Adipocyte (in vitro differentiated cells): Measurements from ENCODE around the gene EGFR.

Source experiments
- DNase-seq: peaks from one replicate; pipeline ENCODE4 v3.0.0-alpha.2; 2015; ENCODE audit warnings: low read depth
- H3K27me3 ChIP-seq: replicated peaks from 2 replicates; pipeline ENCODE4 v1.7.0; 2013; ENCODE audit warnings: mild to moderate bottlenecking, low read length, moderate library complexity; ENCODE audit not compliant: control insufficient read depth, insufficient read depth
- H3K36me3 ChIP-seq: 2 replicates; pipeline ENCODE4 v1.7.0; 2013; ENCODE audit warnings: low read length, mild to moderate bottlenecking, moderate library complexity; ENCODE audit not compliant: control insufficient read depth, insufficient read depth, severe bottlenecking
- H3K4me1 ChIP-seq: 2 replicates; pipeline ENCODE4 v1.7.0; 2013; ENCODE audit warnings: mild to moderate bottlenecking, low read length, moderate library complexity; ENCODE audit not compliant: control insufficient read depth, insufficient read depth
- H3K4me3 ChIP-seq: 2 replicates; pipeline ENCODE4 v1.7.0; 2013; ENCODE audit warnings: mild to moderate bottlenecking, low read length, moderate library complexity
- H3K9ac ChIP-seq: 2 replicates; pipeline ENCODE4 v1.7.0; 2013; ENCODE audit warnings: mild to moderate bottlenecking, low read length, moderate library complexity
- H3K9me3 ChIP-seq: 2 replicates; pipeline ENCODE4 v1.7.0; 2013; ENCODE audit warnings: mild to moderate bottlenecking, low read length, moderate library complexity; ENCODE audit not compliant: control insufficient read depth

The EGFR gene

DNA sequence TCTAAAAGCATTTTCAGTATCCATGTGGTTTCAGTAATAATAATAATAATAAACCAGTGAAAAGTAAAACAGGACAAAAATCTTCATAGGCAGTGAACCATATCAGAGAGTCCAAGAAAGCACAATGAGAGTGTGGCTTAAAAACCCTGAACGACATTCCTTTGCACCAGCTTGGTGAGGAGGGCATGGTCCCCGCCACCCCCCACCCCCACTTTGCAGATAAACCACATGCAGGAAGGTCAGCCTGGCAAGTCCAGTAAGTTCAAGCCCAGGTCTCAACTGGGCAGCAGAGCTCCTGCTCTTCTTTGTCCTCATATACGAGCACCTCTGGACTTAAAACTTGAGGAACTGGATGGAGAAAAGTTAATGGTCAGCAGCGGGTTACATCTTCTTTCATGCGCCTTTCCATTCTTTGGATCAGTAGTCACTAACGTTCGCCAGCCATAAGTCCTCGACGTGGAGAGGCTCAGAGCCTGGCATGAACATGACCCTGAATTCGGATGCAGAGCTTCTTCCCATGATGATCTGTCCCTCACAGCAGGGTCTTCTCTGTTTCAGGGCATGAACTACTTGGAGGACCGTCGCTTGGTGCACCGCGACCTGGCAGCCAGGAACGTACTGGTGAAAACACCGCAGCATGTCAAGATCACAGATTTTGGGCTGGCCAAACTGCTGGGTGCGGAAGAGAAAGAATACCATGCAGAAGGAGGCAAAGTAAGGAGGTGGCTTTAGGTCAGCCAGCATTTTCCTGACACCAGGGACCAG is 172.5 kb downstream of the EGFR start:
- no peaks in the 10 kb centered on the region for H3K27me3 ChIP-seq
- H3K36me3 ChIP-seq = peaks cover 43% of the 10 kb centered on the region
- no peak for DNase-seq
- no peaks in the 10 kb centered on the region for H3K9me3 ChIP-seq
- H3K4me1 ChIP-seq = peaks cover 41% of the 10 kb centered on the region
- no peak overlapping the region for H3K9ac ChIP-seq
- H3K4me3 ChIP-seq = no peak overlapping the region

DNA sequence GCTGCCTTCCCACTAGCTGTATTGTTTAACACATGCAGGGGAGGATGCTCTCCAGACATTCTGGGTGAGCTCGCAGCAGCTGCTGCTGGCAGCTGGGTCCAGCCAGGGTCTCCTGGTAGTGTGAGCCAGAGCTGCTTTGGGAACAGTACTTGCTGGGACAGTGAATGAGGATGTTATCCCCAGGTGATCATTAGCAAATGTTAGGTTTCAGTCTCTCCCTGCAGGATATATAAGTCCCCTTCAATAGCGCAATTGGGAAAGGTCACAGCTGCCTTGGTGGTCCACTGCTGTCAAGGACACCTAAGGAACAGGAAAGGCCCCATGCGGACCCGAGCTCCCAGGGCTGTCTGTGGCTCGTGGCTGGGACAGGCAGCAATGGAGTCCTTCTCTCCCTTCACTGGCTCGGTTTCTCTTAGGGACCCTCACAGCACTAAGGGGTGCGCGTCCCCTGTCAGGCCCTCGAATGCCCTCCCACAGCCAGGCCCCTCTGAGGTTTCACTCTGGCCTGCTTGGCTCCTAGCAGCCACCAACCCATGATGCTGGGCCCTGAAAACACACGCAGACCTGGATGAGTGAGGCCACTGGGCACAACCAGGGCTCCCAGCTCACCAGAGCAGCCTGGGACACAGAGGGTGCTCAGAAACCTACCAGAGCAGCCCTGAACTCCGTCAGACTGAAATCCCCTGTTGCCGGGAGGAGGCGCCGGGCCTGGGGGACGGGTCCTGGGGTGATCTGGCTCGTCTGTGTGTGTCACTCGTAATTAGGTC is 173.3 kb downstream of the EGFR start:
- H3K4me3 ChIP-seq = no peak overlapping the region
- no peak for DNase-seq
- H3K9me3 ChIP-seq = no peaks in the 10 kb centered on the region
- no peaks in the 10 kb centered on the region for H3K27me3 ChIP-seq
- H3K36me3 ChIP-seq = peaks cover 37% of the 10 kb centered on the region
- peak overlapping the region; percentile 13 for H3K9ac ChIP-seq
- H3K4me1 ChIP-seq = peaks cover 33% of the 10 kb centered on the region

DNA sequence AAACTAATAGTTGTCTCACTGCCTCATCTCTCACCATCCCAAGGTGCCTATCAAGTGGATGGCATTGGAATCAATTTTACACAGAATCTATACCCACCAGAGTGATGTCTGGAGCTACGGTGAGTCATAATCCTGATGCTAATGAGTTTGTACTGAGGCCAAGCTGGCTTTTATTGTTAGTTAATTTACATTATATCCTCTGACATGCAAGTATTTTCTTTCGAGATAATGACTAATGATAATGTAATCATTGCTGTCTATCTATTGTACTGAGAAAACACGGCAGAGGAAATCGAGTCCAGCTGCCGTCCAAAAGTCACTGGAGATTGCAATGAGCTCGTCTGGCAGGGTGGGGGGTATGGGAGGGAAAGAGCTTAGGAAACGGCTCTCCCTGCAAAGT is 173.9 kb downstream of the EGFR start:
- Histone ChIP-seq H3K4me1 (peaks cover 29% of the 10 kb centered on the region), H3K4me3 (no peak overlapping the region), H3K27me3 (no peaks in the 10 kb centered on the region), H3K9me3 (no peaks in the 10 kb centered on the region), H3K36me3 (peaks cover 32% of the 10 kb centered on the region), H3K9ac (peak overlapping the region; percentile 13)
- peak; percentile 89 for DNase-seq

DNA sequence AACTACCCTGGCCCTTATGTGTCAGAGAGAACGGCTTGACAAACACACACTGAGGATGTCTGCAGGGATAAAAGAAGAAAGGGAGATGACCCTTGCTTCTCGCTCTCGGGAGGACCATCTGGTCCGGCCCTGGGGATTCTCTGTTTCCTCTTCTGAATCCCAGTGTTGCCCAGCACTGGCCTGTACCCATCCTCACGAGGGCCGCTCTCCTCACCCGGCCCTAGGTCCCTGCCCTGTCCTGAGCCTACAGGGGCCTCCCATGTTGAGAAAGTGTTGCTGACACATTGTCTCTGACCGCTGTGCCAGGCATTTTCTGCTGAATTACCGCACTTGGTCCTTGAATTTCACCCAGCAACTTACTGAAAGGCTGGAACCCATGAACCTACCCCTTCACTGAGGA is 174.4 kb downstream of the EGFR start:
- Histone ChIP-seq H3K27me3 (no peaks in the 10 kb centered on the region), H3K4me3 (no peak overlapping the region), H3K4me1 (peaks cover 24% of the 10 kb centered on the region), H3K9ac (peak overlapping the region; percentile 15), H3K9me3 (no peaks in the 10 kb centered on the region), H3K36me3 (peaks cover 34% of the 10 kb centered on the region)
- DNase-seq = no peak

DNA sequence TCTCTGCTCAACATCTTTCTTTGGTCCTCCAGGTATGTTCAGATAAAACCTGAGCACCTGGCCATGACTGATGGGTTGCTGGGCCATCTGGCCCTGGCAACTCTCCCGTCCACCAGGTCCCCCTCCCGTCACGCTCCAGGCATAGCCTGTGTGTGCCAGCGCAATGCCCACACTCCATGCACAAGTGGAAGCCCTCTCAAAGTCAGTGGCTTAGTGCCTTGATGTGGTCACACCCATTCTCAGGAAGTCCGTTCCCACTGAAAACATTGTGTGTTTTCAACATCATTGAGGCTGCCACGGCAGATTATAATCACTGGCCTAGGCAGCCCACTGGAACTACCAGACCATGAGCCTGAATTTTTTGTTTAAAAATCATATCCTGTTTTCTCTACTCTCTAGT is 175.7 kb downstream of the EGFR start:
- DNase-seq = no peak
- H3K9ac ChIP-seq = no peak overlapping the region

DNA sequence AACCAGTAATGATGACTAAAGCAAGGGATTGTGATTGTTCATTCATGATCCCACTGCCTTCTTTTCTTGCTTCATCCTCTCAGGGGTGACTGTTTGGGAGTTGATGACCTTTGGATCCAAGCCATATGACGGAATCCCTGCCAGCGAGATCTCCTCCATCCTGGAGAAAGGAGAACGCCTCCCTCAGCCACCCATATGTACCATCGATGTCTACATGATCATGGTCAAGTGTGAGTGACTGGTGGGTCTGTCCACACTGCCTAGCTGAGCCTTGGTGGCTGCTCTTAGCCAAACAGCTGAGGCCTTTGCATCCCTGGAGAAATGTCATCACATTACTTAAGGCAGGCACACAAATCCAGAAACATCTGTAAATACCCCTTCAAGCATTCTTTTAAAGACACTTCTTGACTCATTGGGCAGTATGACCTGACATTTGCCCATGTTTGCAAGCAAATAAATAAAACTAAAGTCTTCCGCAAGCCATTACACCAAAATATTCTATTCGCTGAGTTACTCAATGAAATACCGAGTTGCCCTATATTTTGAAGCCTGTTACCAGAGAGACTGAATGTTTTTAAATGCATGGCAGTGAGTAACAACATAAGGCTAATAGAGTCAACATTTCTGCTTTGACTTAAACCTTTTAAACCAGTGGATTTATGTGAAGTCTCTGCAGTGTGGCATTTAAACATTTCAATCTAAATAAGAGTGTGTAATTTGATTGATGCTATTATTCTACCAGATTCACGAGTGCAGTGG is 180.0 kb downstream of the EGFR start:
- H3K9me3 ChIP-seq = no peaks in the 10 kb centered on the region
- DNase-seq = no peak
- no peak overlapping the region for H3K9ac ChIP-seq
- H3K36me3 ChIP-seq = peaks cover 66% of the 10 kb centered on the region
- no peak overlapping the region for H3K4me3 ChIP-seq
- no peaks in the 10 kb centered on the region for H3K4me1 ChIP-seq
- no peaks in the 10 kb centered on the region for H3K27me3 ChIP-seq

More for the DNA sequence above, 175.7 kb downstream of the EGFR start:
- H3K4me3 ChIP-seq = no peak overlapping the region
- peaks cover 20% of the 10 kb centered on the region for H3K4me1 ChIP-seq
- H3K27me3 ChIP-seq = no peaks in the 10 kb centered on the region
- H3K36me3 ChIP-seq = peaks cover 47% of the 10 kb centered on the region
- H3K9me3 ChIP-seq = no peaks in the 10 kb centered on the region

DNA sequence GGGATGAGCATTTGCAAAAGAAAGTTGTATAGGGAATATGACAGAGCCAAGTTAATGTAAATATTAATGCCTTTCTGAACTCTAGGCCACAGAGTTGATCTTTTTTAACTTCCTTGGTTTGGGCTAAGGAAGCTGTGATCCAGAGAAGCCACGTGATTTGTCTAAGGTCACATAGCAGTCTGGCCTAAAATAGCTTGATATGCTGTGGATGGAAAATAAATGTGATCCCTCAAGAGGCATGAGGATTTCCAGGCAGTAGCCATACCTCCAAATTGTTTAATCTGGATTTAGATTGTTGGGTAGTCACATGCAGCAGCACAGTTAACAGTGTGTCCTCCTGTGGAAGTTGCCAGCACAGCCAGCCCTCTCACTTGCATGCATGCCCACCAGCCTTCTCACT is 180.6 kb downstream of the EGFR start:
- no peak for DNase-seq
- no peak overlapping the region for H3K4me3 ChIP-seq
- no peaks in the 10 kb centered on the region for H3K4me1 ChIP-seq
- no peaks in the 10 kb centered on the region for H3K9me3 ChIP-seq
- H3K36me3 ChIP-seq = peaks cover 71% of the 10 kb centered on the region
- H3K9ac ChIP-seq = no peak overlapping the region
- H3K27me3 ChIP-seq = no peaks in the 10 kb centered on the region

DNA sequence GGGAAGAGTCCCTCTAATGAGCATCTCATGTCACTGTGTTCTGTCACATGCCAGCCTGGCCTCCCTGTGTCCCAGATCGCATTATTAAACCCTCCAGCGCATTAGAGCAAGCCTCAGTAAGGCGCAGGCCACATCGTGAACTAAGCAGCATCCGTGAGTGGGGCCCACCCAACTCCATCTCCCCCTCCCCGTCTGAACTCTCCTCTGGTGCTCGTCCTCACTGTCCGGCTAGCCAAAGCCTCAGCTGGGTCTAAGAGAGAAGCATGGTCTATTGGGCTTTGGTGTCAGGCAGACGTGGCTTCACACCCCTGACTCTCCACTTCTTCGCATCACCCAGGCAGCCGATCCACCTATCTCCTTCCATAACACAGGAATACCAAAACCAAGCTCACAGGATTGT is 181.6 kb downstream of the EGFR start:
- H3K9ac ChIP-seq = no peak overlapping the region
- H3K36me3 ChIP-seq = peaks cover 74% of the 10 kb centered on the region
- DNase-seq = no peak
- H3K27me3 ChIP-seq = no peaks in the 10 kb centered on the region
- no peaks in the 10 kb centered on the region for H3K9me3 ChIP-seq
- H3K4me3 ChIP-seq = no peak overlapping the region
- H3K4me1 ChIP-seq = no peaks in the 10 kb centered on the region

DNA sequence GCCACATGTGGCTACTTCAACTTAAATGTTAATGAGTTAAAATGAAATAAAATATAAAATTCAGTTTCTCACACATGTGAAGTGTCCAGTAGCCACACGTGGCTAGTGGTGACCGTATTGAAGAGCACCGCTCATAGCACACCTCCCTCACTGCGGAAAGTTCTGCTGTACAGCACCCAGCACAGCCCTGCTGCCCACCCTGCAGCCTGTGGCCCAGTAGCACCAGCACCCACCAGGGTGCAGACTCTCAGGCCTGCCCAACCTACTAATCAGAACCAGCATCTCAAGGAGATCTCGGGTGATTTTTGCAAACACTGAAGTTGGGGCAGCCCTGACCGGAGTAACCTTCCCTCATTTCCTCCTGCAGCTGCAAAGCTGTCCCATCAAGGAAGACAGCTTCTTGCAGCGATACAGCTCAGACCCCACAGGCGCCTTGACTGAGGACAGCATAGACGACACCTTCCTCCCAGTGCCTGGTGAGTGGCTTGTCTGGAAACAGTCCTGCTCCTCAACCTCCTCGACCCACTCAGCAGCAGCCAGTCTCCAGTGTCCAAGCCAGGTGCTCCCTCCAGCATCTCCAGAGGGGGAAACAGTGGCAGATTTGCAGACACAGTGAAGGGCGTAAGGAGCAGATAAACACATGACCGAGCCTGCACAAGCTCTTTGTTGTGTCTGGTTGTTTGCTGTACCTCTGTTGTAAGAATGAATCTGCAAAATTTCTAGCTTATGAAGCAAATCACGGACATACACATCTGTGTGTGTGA is 183.5 kb downstream of the EGFR start:
- H3K9ac ChIP-seq = no peak overlapping the region
- DNase-seq = no peak
- H3K9me3 ChIP-seq = no peaks in the 10 kb centered on the region
- H3K27me3 ChIP-seq = no peaks in the 10 kb centered on the region
- H3K4me3 ChIP-seq = no peak overlapping the region
- H3K4me1 ChIP-seq = no peaks in the 10 kb centered on the region
- peaks cover 93% of the 10 kb centered on the region for H3K36me3 ChIP-seq

DNA sequence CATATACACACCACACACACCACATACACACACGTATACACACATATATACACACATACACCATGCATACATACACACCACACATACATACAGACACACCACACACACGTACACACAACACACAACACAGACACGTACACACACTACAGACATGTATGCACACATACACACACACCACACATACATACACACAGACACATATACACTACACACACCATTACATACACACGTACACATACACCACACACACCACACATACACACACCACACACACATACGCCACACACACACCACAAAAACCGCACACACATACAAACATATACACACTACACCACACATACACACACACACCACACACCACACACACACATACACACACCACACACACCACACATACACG is 184.5 kb downstream of the EGFR start:
- Histone ChIP-seq H3K27me3 (no peaks in the 10 kb centered on the region), H3K9ac (no peak overlapping the region), H3K9me3 (no peaks in the 10 kb centered on the region), H3K36me3 (peaks cover 100% of the 10 kb centered on the region), H3K4me3 (no peak overlapping the region), H3K4me1 (no peaks in the 10 kb centered on the region)
- DNase-seq = no peak
